HepG2 (cell line): ENCODE measurements around the gene ACYP2. TPM values are rescaled to one million over a fixed set of nuclear protein-coding genes. Genes with fewer than 3 reads are reported as not detected.

Experiments
- ADNP ChIP-seq: sonication (generic); formaldehyde crosslinking; IDR thresholded peaks from 2 replicates; pipeline ENCODE4 v1.4.0; 2020; ENCODE audit warnings: missing genetic modification reagents
- CEBPG ChIP-seq: IDR thresholded peaks from 2 replicates; pipeline ENCODE4 v1.6.1; 2016
- CHD2 ChIP-seq: IDR thresholded peaks from 2 replicates; pipeline ENCODE4 v1.6.1; 2011; ENCODE audit warnings: low read depth, low read length, improper control_type of control experiment
- FLYWCH1 ChIP-seq: sonication (generic); formaldehyde crosslinking; IDR thresholded peaks from 2 replicates; pipeline ENCODE4 v1.8.1; 2023; ENCODE audit warnings: mild to moderate bottlenecking, missing genetic modification reagents
- GABPB1 ChIP-seq: IDR thresholded peaks from 2 replicates; pipeline ENCODE4 v1.6.1; 2016; ENCODE audit warnings: mild to moderate bottlenecking, missing genetic modification reagents, moderate library complexity, missing compliant biosample characterization
- GATAD1 ChIP-seq: IDR thresholded peaks from 2 replicates; pipeline ENCODE4 v1.6.1; 2016; ENCODE audit warnings: missing genetic modification reagents, missing compliant biosample characterization
- GLI4 ChIP-seq: sonication (generic); formaldehyde crosslinking; IDR thresholded peaks from 2 replicates; pipeline ENCODE4 v1.5.1; 2020; ENCODE audit warnings: missing genetic modification reagents, mild to moderate bottlenecking, moderate library complexity, borderline replicate concordance
- HDAC6 ChIP-seq: fragments of 200-600 bp; sonication (generic); IDR thresholded peaks from 2 replicates; pipeline ENCODE4 v1.7.0; 2017; ENCODE audit warnings: mild to moderate bottlenecking, antibody characterized with exemption, low read length, low read depth
- HMG20A ChIP-seq: IDR thresholded peaks from 2 replicates; pipeline ENCODE4 v1.6.1; 2016; ENCODE audit warnings: borderline replicate concordance
- HNRNPH1 ChIP-seq: fragments of 200-400 bp; formaldehyde crosslinking; optimal IDR thresholded peaks from 2 replicates; pipeline ENCODE3; 2017; ENCODE audit warnings: mild to moderate bottlenecking, low read depth, low read length
- MTF2 ChIP-seq: sonication (generic); formaldehyde crosslinking; IDR thresholded peaks from 2 replicates; pipeline ENCODE4 v1.5.0; 2020; ENCODE audit warnings: missing genetic modification reagents, borderline replicate concordance
- NBN ChIP-seq: fragments of 450-650 bp; conservative IDR thresholded peaks from 2 replicates; pipeline ENCODE4 v1.6.1; 2017
- NFE2L1 ChIP-seq: sonication (generic); formaldehyde crosslinking; IDR thresholded peaks from 2 replicates; pipeline ENCODE4 v1.4.0; 2020; ENCODE audit warnings: missing genetic modification reagents, mild to moderate bottlenecking, borderline replicate concordance
- POLR2AphosphoS2 ChIP-seq: IDR thresholded peaks from 2 replicates; pipeline ENCODE4 v1.6.1; 2011; ENCODE audit warnings: low read depth, low read length, improper control_type of control experiment
- PPARG ChIP-seq: conservative IDR thresholded peaks from 2 replicates; pipeline ENCODE4 v1.6.1; 2016; ENCODE audit warnings: missing biosample characterization, missing genetic modification reagents
- RXRB ChIP-seq: IDR thresholded peaks from 2 replicates; pipeline ENCODE4 v1.6.1; 2016; ENCODE audit warnings: borderline replicate concordance, missing genetic modification reagents, missing compliant biosample characterization
- SRY ChIP-seq: sonication (generic); formaldehyde crosslinking; IDR thresholded peaks from 2 replicates; pipeline ENCODE4 v1.8.0; 2022; ENCODE audit warnings: mild to moderate bottlenecking, missing genetic modification reagents
- TAF1 ChIP-seq: sonication (generic); formaldehyde crosslinking; IDR thresholded peaks from 2 replicates; pipeline ENCODE4 v1.4.0; 2020; ENCODE audit warnings: missing genetic modification reagents
- ZFP36L2 ChIP-seq: sonication (generic); formaldehyde crosslinking; IDR thresholded peaks from 2 replicates; pipeline ENCODE4 v1.4.0; 2020; ENCODE audit warnings: missing genetic modification reagents
- ZNF121 ChIP-seq: sonication (generic); formaldehyde crosslinking; IDR thresholded peaks from 2 replicates; pipeline ENCODE4 v1.5.0; 2020; ENCODE audit warnings: mild to moderate bottlenecking, missing genetic modification reagents
- ZNF124 ChIP-seq: sonication (generic); formaldehyde crosslinking; IDR thresholded peaks from 2 replicates; pipeline ENCODE4 v1.4.0; 2020; ENCODE audit warnings: missing genetic modification reagents
- ZNF337 ChIP-seq: sonication (generic); formaldehyde crosslinking; IDR thresholded peaks from 2 replicates; pipeline ENCODE4 v1.5.1; 2020; ENCODE audit warnings: missing genetic modification reagents, low read depth, mild to moderate bottlenecking, borderline replicate concordance
- ZNF546 ChIP-seq: sonication (generic); formaldehyde crosslinking; conservative IDR thresholded peaks from 2 replicates; pipeline ENCODE4 v1.8.1; 2023; ENCODE audit warnings: mild to moderate bottlenecking, missing genetic modification reagents
- ZNF562 ChIP-seq: sonication (generic); formaldehyde crosslinking; IDR thresholded peaks from 2 replicates; pipeline ENCODE4 v1.8.0; 2022; ENCODE audit warnings: missing genetic modification reagents, borderline replicate concordance
- ZNF563 ChIP-seq: sonication (generic); formaldehyde crosslinking; IDR thresholded peaks from 2 replicates; pipeline ENCODE4 v1.8.0; 2022; ENCODE audit warnings: mild to moderate bottlenecking, moderate library complexity, missing genetic modification reagents
- ZNF605 ChIP-seq: sonication (generic); formaldehyde crosslinking; IDR thresholded peaks from 2 replicates; pipeline ENCODE4 v1.8.0; 2022; ENCODE audit warnings: mild to moderate bottlenecking, missing genetic modification reagents
- ZNF629 ChIP-seq: sonication (generic); formaldehyde crosslinking; conservative IDR thresholded peaks from 2 replicates; pipeline ENCODE4 v1.5.0; 2020; ENCODE audit warnings: missing genetic modification reagents
- ZNF879 ChIP-seq: sonication (generic); formaldehyde crosslinking; IDR thresholded peaks from 2 replicates; pipeline ENCODE4 v1.8.1; 2023; ENCODE audit warnings: missing genetic modification reagents
- ZSCAN22 ChIP-seq: sonication (generic); formaldehyde crosslinking; IDR thresholded peaks from 2 replicates; pipeline ENCODE4 v1.4.0; 2020; ENCODE audit warnings: mild to moderate bottlenecking, missing genetic modification reagents
- ZSCAN9 ChIP-seq: IDR thresholded peaks from 2 replicates; pipeline ENCODE4 v1.6.1; 2016; ENCODE audit warnings: borderline replicate concordance
- polyA plus RNA-seq, 8 experiments: library from polyadenylated mRNA; depleted of rRNA in 3 of 8; stranded (reverse) in 7 of 8; unstranded in 1 of 8; fragments of >200 nt; fragmentation: Illumina TruSeq in 4 of 8; extraction: Trizol in 4 of 8; gene quantifications; 2 replicates each; pipeline versions ENCODE4 v1.2.1 to v1.2.3, GENCODE V29; 2011 to 2016; ENCODE audit warnings: low read depth in 4 of 8, missing spikeins in 1 of 8, mixed read lengths in 1 of 8; ENCODE audit not compliant: insufficient read depth in 1 of 8
- total RNA-seq, 5 experiments: library from RNA; depleted of rRNA; stranded (reverse); fragments of >200 nt; fragmentation: Illumina TruSeq; extraction: Trizol; gene quantifications; 2 replicates each; pipeline ENCODE4 v1.2.3, GENCODE V29; 2016; ENCODE audit warnings: low read depth in 1 of 5
- TF ChIP-seq, protein P1 (sequence below): sonication (generic); formaldehyde crosslinking; IDR thresholded peaks from 2 replicates; pipeline ENCODE4 v1.8.1; 2023; ENCODE audit warnings: missing genetic modification reagents, mild to moderate bottlenecking, borderline replicate concordance
- TF ChIP-seq, protein P2 (sequence below): sonication (generic); formaldehyde crosslinking; IDR thresholded peaks from 2 replicates; pipeline ENCODE4 v1.5.0; 2020; ENCODE audit warnings: missing genetic modification reagents

ACYP2 gene
- total and polyA plus RNA-seq, 2 of the 13 experiments (the other 11 are each of a cell fraction or from before 2014, with no cell fraction given) = 12.3 to 12.7 TPM

DNA sequence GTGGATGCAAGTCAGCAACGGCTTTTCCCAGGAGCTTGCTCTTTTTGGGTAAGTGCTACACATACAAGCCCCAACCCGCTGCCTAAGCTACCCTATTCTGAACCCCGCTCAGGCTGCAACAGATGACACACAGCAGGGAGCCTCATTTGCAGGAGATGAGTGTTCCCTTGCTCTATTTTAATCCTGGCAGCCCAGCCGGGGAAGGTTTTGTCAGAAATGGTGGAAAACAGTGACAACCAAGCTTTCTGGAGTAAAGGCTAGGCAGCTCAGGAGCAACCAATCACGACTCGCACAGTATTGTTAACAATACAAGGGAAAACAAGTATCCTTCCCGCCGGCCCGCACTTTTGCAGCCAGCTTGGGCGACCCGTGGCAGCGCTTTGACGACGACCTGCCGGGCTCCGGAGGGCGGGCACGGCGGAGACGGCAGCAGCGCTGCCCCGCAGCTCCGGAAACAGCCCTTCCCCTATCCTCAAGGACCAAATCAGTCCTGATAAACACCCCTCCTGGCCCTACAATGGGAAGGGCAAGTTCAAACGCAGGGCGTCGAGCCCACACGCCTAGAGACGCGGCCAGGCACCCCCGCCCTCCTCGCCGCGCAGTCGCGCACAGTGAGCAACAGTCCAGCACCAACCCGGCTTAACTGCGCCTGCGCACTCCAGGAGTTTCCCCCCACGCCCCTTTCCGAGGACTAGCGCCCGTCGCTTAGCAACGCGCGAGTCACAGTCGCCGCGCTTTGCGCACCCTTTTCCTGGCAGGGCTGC, 214.9 kb downstream of the ACYP2 start (continued):
- no peak for TF ChIP-seq CHD2
- TF ChIP-seq TAF1 (CRISPR knock-in tag) = peak; percentile 58; the same call in 1 of the 2 replicates
- 0 out of 2 replicates have a peak, but pooled peaks have one; percentile 73 for TF ChIP-seq FLYWCH1
- peak; percentile 84; the same call in 1 of the 2 replicates for TF ChIP-seq GLI4
- TF ChIP-seq GABPB1 (CRISPR knock-in tag) = peak; percentile 81
- peak; percentile 96 for TF ChIP-seq ZNF879 (CRISPR knock-in tag)
- TF ChIP-seq ZFP36L2 (CRISPR knock-in tag) = no peak
- peak; percentile 91; the same call in 1 of the 2 replicates for TF ChIP-seq ZNF124 (CRISPR knock-in tag)
- TF ChIP-seq MTF2 (CRISPR knock-in tag) = peak; percentile 76
- TF ChIP-seq, protein P1, sequence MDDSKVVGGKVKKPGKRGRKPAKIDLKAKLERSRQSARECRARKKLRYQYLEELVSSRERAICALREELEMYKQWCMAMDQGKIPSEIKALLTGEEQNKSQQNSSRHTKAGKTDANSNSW = peak; percentile 63; the same call in 1 of the 2 replicates
- TF ChIP-seq ZNF605 = peak; percentile 98
- no peak for TF ChIP-seq NBN
- peak; percentile 89; the same call in 1 of the 2 replicates for TF ChIP-seq ZSCAN9 (CRISPR knock-in tag)
- peak; percentile 51; the same call in 1 of the 2 replicates for TF ChIP-seq PPARG
- TF ChIP-seq ZNF562 = no peak
- peak; percentile 78; the same call in 1 of the 2 replicates for TF ChIP-seq SRY (CRISPR knock-in tag)
- TF ChIP-seq ZNF337 = peak; percentile 63; the same call in 1 of the 2 replicates
- TF ChIP-seq HNRNPH1 = no peak
- TF ChIP-seq ZNF563 (CRISPR knock-in tag) = peak; percentile 88; the same call in 1 of the 2 replicates
- peak; percentile 68; the same call in 1 of the 2 replicates for TF ChIP-seq NFE2L1 (CRISPR knock-in tag)
- TF ChIP-seq CEBPG (CRISPR knock-in tag) = peak; percentile 45
- TF ChIP-seq ZNF629 = peak; percentile 8; the same call in 1 of the 2 replicates
- TF ChIP-seq GATAD1 (CRISPR knock-in tag) = peak; percentile 41; the same call in 1 of the 2 replicates
- TF ChIP-seq ZNF121 (CRISPR knock-in tag) = 0 out of 2 replicates have a peak, but pooled peaks have one; percentile 35
- peak; percentile 96; the same call in 1 of the 2 replicates for TF ChIP-seq ZNF546 (CRISPR knock-in tag)
- TF ChIP-seq RXRB (CRISPR knock-in tag) = peak; percentile 56
- TF ChIP-seq, protein P2, sequence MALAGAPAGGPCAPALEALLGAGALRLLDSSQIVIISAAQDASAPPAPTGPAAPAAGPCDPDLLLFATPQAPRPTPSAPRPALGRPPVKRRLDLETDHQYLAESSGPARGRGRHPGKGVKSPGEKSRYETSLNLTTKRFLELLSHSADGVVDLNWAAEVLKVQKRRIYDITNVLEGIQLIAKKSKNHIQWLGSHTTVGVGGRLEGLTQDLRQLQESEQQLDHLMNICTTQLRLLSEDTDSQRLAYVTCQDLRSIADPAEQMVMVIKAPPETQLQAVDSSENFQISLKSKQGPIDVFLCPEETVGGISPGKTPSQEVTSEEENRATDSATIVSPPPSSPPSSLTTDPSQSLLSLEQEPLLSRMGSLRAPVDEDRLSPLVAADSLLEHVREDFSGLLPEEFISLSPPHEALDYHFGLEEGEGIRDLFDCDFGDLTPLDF = peak; percentile 68
- no peak for TF ChIP-seq POLR2AphosphoS2
- no peak for TF ChIP-seq HDAC6
- TF ChIP-seq HMG20A (CRISPR knock-in tag) = no peak
- no peak for TF ChIP-seq ADNP (CRISPR knock-in tag)
- TF ChIP-seq ZSCAN22 (CRISPR knock-in tag) = peak; percentile 74; the same call in 1 of the 2 replicates
